GM23338 (cell line): Measurements from ENCODE around the gene HMCN2. TPM values are rescaled to one million over a fixed set of nuclear protein-coding genes. Genes with fewer than 3 reads are reported as not detected.

Experiments used
- ATAC-seq: fragments of 200-7000 bp; cut with Tn5 transposase; 3 replicates; pipeline ENCODE4 v1.9.1; 2020
- DNase-seq: peaks from one replicate; pipeline ENCODE4 v3.0.0-alpha.2; 2015; ENCODE audit warnings: low spot score
- H2AFZ ChIP-seq: fragments of 200-600 bp; sonication (generic); 2 replicates; pipeline ENCODE4 v1.8.0; 2016; ENCODE audit warnings: antibody characterized with exemption, mild to moderate bottlenecking, moderate library complexity
- H3F3A ChIP-seq: fragments of 200-600 bp; sonication (generic); replicated peaks from 2 replicates; pipeline ENCODE4 v1.8.0; 2017; ENCODE audit warnings: antibody characterized with exemption, mixed run types, low read depth
- H3K27ac ChIP-seq: fragments of 200-600 bp; sonication (generic); 2 replicates; pipeline ENCODE4 v1.6.1; 2016; ENCODE audit warnings: low read depth
- H3K27me3 ChIP-seq: fragments of 200-600 bp; sonication (generic); 2 replicates; pipeline ENCODE4 v1.8.0; 2016; ENCODE audit warnings: mild to moderate bottlenecking, mixed run types, moderate library complexity; ENCODE audit not compliant: insufficient read depth
- H3K36me3 ChIP-seq: fragments of 200-600 bp; sonication (generic); 2 replicates; pipeline ENCODE4 v1.8.0; 2016; ENCODE audit warnings: mild to moderate bottlenecking; ENCODE audit not compliant: insufficient read depth
- H3K4me1 ChIP-seq: fragments of 200-600 bp; sonication (generic); 2 replicates; pipeline ENCODE4 v1.8.0; 2016; ENCODE audit warnings: mild to moderate bottlenecking, moderate library complexity; ENCODE audit not compliant: insufficient read depth
- H3K4me2 ChIP-seq: fragments of 200-600 bp; sonication (generic); 2 replicates; pipeline ENCODE4 v1.7.1; 2017; ENCODE audit warnings: mixed run types
- H3K4me3 ChIP-seq: fragments of 200-600 bp; sonication (generic); 2 replicates; pipeline ENCODE4 v1.6.1; 2016; ENCODE audit warnings: mixed run types
- H3K79me2 ChIP-seq: fragments of 200-600 bp; sonication (generic); replicated peaks from 2 replicates; pipeline ENCODE4 v1.8.0; 2017; ENCODE audit warnings: mild to moderate bottlenecking; ENCODE audit not compliant: insufficient read depth
- H3K9me2 ChIP-seq: fragments of 200-600 bp; sonication (generic); 2 replicates; pipeline ENCODE4 v1.8.0; 2017; ENCODE audit not compliant: insufficient read depth
- H4K20me1 ChIP-seq: fragments of 200-600 bp; sonication (generic); replicated peaks from 2 replicates; pipeline ENCODE4 v1.8.0; 2017; ENCODE audit warnings: mild to moderate bottlenecking; ENCODE audit not compliant: insufficient read depth
- H3K27ac Mint-ChIP-seq: 2 replicates; pipeline ENCODE4 v1.8.0; 2020; ENCODE audit warnings: inconsistent platforms, mild to moderate bottlenecking, moderate library complexity, mixed read lengths
- H3K27me3 Mint-ChIP-seq: 3 replicates; pipeline ENCODE4 v1.8.0; 2022; ENCODE audit warnings: low read depth, mild to moderate bottlenecking, moderate library complexity, mixed read lengths, inconsistent platforms; ENCODE audit not compliant: insufficient read depth, poor library complexity
- H3K36me3 Mint-ChIP-seq: 3 replicates; pipeline ENCODE4 v1.8.0; 2021; ENCODE audit warnings: low read depth, mild to moderate bottlenecking, inconsistent platforms, moderate library complexity, mixed read lengths
- H3K4me1 Mint-ChIP-seq: 3 replicates; pipeline ENCODE4 v1.8.0; 2020; ENCODE audit warnings: mild to moderate bottlenecking, inconsistent platforms, mixed read lengths
- H3K4me3 Mint-ChIP-seq: 3 replicates; pipeline ENCODE4 v1.8.0; 2021; ENCODE audit warnings: moderate library complexity, mild to moderate bottlenecking, inconsistent platforms, mixed read lengths
- H3K9me3 Mint-ChIP-seq: 3 replicates; pipeline ENCODE4 v1.8.0; 2020; ENCODE audit warnings: moderate library complexity, mild to moderate bottlenecking, inconsistent platforms, mixed read lengths
- EZH2 ChIP-seq: fragments of 200-600 bp; sonication (generic); IDR thresholded peaks from one replicate; pipeline ENCODE4 v1.8.0; 2017; ENCODE audit warnings: antibody characterized with exemption, mild to moderate bottlenecking, low read depth; ENCODE audit not compliant: unreplicated experiment
- JUNB ChIP-seq: IDR thresholded peaks from one replicate; pipeline ENCODE4 v1.6.1; 2016; ENCODE audit warnings: antibody characterized with exemption; ENCODE audit not compliant: unreplicated experiment
- NANOG ChIP-seq: IDR thresholded peaks from 2 replicates; pipeline ENCODE4 v1.6.1; 2016; ENCODE audit warnings: antibody characterized with exemption, borderline replicate concordance
- STAT1 ChIP-seq: IDR thresholded peaks from one replicate; pipeline ENCODE4 v1.6.1; 2016; ENCODE audit warnings: antibody characterized with exemption; ENCODE audit not compliant: unreplicated experiment
- ZNF114 ChIP-seq: fragments of 250-450 bp; sonication (Bioruptor Pico); IDR thresholded peaks from 2 replicates; pipeline ENCODE4 v1.5.0; 2020; ENCODE audit warnings: mild to moderate bottlenecking, moderate library complexity
- polyA plus RNA-seq: library from polyadenylated mRNA; unstranded; fragments of >200 nt; fragmentation: Nextera tagmentation; extraction: Ambion mirVana; gene quantifications from 2 replicates; pipeline ENCODE4 v1.2.1, GENCODE V29; 2016
- total RNA-seq: library from RNA; depleted of rRNA; stranded (reverse); fragments of >200 nt; shearing (Covaris generic); gene quantifications from 2 replicates; pipeline ENCODE4 v1.2.3, GENCODE V29; 2014
- TF ChIP-seq, protein P1 (sequence below): IDR thresholded peaks from one replicate; pipeline ENCODE4 v1.6.1; 2018; ENCODE audit warnings: antibody characterized with exemption; ENCODE audit not compliant: unreplicated experiment
- TF ChIP-seq, protein P2 (sequence below): IDR thresholded peaks from 2 replicates; pipeline ENCODE4 v1.6.1; 2016; ENCODE audit warnings: antibody characterized with exemption
- TF ChIP-seq, protein P3 (sequence below), 2 experiments: fragments of 200-600 bp in 1 of 2; sonication (generic) in 1 of 2; conservative IDR thresholded peaks; 2 replicates each; pipeline versions ENCODE4 v1.5.1 to v1.6.1; 2016 to 2017; ENCODE audit warnings: antibody characterized with exemption in 2 of 2, low read depth in 2 of 2, mild to moderate bottlenecking in 2 of 2, moderate library complexity in 1 of 2

The HMCN2 gene
- total and polyA plus RNA-seq, 2 experiments from 2014 or later, result 1.3 to 4.7 TPM

DNA sequence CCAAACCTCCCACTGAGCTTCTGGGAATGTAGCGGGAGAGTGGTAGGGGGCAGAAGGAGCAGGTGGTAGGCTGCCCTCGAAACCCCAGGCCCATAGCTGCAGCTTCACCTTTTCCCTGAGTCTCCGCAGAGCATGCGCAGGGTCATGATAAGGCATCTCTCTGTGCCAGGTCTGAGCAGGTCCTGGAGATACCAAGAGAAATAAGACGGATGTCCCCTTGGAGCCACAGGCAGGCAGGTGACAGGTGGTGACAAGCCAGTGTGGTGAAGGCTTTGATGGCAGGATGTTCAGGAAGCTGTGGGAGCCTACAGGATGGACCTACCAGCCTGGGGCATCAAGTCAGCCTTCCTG, 68.1 kb downstream of the HMCN2 start (continued):
- TF ChIP-seq, protein P1, sequence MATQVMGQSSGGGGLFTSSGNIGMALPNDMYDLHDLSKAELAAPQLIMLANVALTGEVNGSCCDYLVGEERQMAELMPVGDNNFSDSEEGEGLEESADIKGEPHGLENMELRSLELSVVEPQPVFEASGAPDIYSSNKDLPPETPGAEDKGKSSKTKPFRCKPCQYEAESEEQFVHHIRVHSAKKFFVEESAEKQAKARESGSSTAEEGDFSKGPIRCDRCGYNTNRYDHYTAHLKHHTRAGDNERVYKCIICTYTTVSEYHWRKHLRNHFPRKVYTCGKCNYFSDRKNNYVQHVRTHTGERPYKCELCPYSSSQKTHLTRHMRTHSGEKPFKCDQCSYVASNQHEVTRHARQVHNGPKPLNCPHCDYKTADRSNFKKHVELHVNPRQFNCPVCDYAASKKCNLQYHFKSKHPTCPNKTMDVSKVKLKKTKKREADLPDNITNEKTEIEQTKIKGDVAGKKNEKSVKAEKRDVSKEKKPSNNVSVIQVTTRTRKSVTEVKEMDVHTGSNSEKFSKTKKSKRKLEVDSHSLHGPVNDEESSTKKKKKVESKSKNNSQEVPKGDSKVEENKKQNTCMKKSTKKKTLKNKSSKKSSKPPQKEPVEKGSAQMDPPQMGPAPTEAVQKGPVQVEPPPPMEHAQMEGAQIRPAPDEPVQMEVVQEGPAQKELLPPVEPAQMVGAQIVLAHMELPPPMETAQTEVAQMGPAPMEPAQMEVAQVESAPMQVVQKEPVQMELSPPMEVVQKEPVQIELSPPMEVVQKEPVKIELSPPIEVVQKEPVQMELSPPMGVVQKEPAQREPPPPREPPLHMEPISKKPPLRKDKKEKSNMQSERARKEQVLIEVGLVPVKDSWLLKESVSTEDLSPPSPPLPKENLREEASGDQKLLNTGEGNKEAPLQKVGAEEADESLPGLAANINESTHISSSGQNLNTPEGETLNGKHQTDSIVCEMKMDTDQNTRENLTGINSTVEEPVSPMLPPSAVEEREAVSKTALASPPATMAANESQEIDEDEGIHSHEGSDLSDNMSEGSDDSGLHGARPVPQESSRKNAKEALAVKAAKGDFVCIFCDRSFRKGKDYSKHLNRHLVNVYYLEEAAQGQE, result no peak

DNA sequence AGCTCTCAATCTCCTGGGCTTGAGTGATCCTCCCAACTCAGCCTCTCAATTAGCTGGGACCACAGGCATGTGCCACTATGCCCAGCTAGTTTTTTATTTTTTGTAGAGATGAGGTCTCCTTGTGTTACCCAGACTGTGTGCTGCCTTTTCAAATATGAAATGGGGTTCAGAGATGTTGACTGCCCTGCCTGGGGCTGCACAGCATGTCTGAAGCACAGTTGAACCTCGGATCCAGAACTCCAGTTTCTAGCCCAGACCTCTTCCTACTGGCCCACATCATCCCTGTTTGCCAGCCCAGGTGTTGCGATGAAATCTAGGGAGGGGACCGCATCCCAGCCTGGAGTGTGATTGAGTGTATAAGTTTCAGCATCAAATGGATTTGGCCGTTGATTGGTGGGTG, 69.4 kb downstream of the HMCN2 start:
- Histone ChIP-seq H3K27ac (no peak overlapping the region), H3K27me3 (no peaks in the 10 kb centered on the region), H3K36me3 (no peaks in the 10 kb centered on the region), H3F3A (no peaks in the 10 kb centered on the region), H3K79me2 (no peaks in the 10 kb centered on the region), H3K4me2 (no peak overlapping the region), H2AFZ (no peak overlapping the region), H3K4me3 (no peak overlapping the region), H3K4me1 (no peaks in the 10 kb centered on the region), H3K9me2 (no peaks in the 10 kb centered on the region), H4K20me1 (no peaks in the 10 kb centered on the region)
- ATAC-seq (no peak), DNase-seq (no peak)
- H3K9me3 Mint-ChIP-seq, result no peaks in the 10 kb centered on the region
- no peaks in the 10 kb centered on the region for H3K4me1 Mint-ChIP-seq
- H3K36me3 Mint-ChIP-seq, result peaks cover 3% of the 10 kb centered on the region; the same call in 1 of the 3 replicates
- TF ChIP-seq ZNF114 (CRISPR knock-in tag), result no peak
- TF ChIP-seq STAT1, result no peak
- TF ChIP-seq NANOG, result no peak
- TF ChIP-seq, protein P2, sequence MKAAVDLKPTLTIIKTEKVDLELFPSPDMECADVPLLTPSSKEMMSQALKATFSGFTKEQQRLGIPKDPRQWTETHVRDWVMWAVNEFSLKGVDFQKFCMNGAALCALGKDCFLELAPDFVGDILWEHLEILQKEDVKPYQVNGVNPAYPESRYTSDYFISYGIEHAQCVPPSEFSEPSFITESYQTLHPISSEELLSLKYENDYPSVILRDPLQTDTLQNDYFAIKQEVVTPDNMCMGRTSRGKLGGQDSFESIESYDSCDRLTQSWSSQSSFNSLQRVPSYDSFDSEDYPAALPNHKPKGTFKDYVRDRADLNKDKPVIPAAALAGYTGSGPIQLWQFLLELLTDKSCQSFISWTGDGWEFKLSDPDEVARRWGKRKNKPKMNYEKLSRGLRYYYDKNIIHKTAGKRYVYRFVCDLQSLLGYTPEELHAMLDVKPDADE, result no peak
- no peak for TF ChIP-seq EZH2
- no peak for TF ChIP-seq JUNB
- H3K4me3 Mint-ChIP-seq, result no peak overlapping the region
- no peak overlapping the region for H3K27ac Mint-ChIP-seq
- H3K27me3 Mint-ChIP-seq, result peaks cover 10% of the 10 kb centered on the region

DNA sequence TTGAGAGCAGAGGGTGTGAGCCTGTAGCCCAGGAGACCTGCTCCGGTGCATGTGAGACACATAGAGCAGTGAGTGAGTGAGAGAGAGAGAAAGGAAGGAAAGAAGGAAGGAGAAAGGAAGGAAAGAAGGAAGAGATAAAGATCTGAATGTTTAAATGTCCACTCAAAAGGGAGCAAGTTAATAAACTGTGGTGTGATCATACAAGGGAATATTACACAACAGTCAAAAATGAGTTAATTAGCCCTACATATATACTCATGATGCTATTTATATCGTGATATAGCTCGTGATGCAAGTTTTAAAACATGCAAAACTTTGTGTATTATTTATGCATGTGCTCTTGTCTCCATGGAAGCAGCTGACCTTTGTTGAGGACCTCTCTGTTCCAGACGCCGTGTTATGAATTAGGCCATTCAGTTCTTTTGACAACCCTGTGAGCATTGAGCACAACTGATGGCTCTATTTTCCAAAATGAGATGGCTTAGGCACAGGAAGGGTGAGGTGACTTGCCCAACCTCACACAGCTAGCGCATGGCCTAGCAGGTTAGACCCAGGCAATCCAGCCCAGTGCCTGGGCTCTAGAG, 70.6 kb downstream of the HMCN2 start:
- H3K4me3 Mint-ChIP-seq, result no peak overlapping the region
- TF ChIP-seq, protein P3, sequence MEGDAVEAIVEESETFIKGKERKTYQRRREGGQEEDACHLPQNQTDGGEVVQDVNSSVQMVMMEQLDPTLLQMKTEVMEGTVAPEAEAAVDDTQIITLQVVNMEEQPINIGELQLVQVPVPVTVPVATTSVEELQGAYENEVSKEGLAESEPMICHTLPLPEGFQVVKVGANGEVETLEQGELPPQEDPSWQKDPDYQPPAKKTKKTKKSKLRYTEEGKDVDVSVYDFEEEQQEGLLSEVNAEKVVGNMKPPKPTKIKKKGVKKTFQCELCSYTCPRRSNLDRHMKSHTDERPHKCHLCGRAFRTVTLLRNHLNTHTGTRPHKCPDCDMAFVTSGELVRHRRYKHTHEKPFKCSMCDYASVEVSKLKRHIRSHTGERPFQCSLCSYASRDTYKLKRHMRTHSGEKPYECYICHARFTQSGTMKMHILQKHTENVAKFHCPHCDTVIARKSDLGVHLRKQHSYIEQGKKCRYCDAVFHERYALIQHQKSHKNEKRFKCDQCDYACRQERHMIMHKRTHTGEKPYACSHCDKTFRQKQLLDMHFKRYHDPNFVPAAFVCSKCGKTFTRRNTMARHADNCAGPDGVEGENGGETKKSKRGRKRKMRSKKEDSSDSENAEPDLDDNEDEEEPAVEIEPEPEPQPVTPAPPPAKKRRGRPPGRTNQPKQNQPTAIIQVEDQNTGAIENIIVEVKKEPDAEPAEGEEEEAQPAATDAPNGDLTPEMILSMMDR (conservative IDR thresholded peaks at IDR 0.05; ENCODE audit: low read depth in 2 of 2), result no peak
- no peak for TF ChIP-seq EZH2
- TF ChIP-seq ZNF114 (CRISPR knock-in tag), result no peak

More for the DNA sequence above, 70.6 kb downstream of the HMCN2 start:
- H3K27ac ChIP-seq, result no peak overlapping the region
- no peaks in the 10 kb centered on the region for H3K4me1 Mint-ChIP-seq
- H3K27me3 Mint-ChIP-seq, result peaks cover 10% of the 10 kb centered on the region
- no peaks in the 10 kb centered on the region for H3K36me3 Mint-ChIP-seq
- H3K4me1 ChIP-seq, result no peaks in the 10 kb centered on the region
- no peak overlapping the region for H2AFZ ChIP-seq
- H3F3A ChIP-seq, result no peaks in the 10 kb centered on the region
- H3K27me3 ChIP-seq, result no peaks in the 10 kb centered on the region
- H3K27ac Mint-ChIP-seq, result no peak overlapping the region
- no peaks in the 10 kb centered on the region for H3K9me3 Mint-ChIP-seq
- no peak overlapping the region for H3K4me3 ChIP-seq
- no peaks in the 10 kb centered on the region for H3K79me2 ChIP-seq
- no peaks in the 10 kb centered on the region for H3K36me3 ChIP-seq
- H4K20me1 ChIP-seq, result no peaks in the 10 kb centered on the region
- no peak for DNase-seq
- no peak for ATAC-seq
- no peaks in the 10 kb centered on the region for H3K9me2 ChIP-seq
- H3K4me2 ChIP-seq, result no peak overlapping the region
